ENCODE data around the gene NDUFAF8. TPM values are rescaled to one million over a fixed set of nuclear protein-coding genes. Genes with fewer than 3 reads are reported as not detected.

The NDUFAF8 gene
- total and polyA plus RNA-seq, 10 of the 15 experiments (the other 5 are each of a cell fraction or from before 2014, with no cell fraction given): 22.0 to 307 (median 106) TPM

- no peak for TF ChIP-seq ATF3 (IDR thresholded peaks at IDR 0.05; ENCODE audit: borderline replicate concordance, extremely low read depth, low read depth, low read length)
- CTCF ChIA-PET: no interaction called here
- WGBS (ENCODE audit: insufficient coverage, insufficient replicate concordance, low lambda C conversion rate, missing lambda C conversion rate): 78% methylated on average over 18 of the region's 18 CpGs
- Histone ChIP-seq H3K4me3 (no peak overlapping the region), H3K9ac (ENCODE audit: control insufficient read depth, insufficient read depth, low read length) (no peak overlapping the region), H3K36me3 (ENCODE audit: control insufficient read depth in 2 of 2, insufficient read depth in 2 of 2, low read length in 1 of 2) (peaks cover 8 to 13% of the 10 kb centered on the region in 2 experiments), H3K27me3 (replicated peaks in 1 of 2; ENCODE audit: control insufficient read depth in 2 of 2, insufficient read depth in 2 of 2, low read length in 1 of 2) (no peaks in the 10 kb centered on the region), H3K4me1 (ENCODE audit: control insufficient read depth, insufficient read depth, low read length) (no peaks in the 10 kb centered on the region), H3K9me3 (replicated peaks; ENCODE audit: control insufficient read depth, insufficient read depth, low read length) (no peaks in the 10 kb centered on the region), H3K4me2 (ENCODE audit: control insufficient read depth, insufficient read depth) (no peak overlapping the region), H2AFZ (ENCODE audit: control insufficient read depth, low read depth, low read length) (no peak overlapping the region), H4K20me1 (ENCODE audit: control insufficient read depth, insufficient read depth) (no peaks in the 10 kb centered on the region), H3K79me2 (ENCODE audit: control insufficient read depth, insufficient read depth, low read length) (no peaks in the 10 kb centered on the region), H3K27ac (ENCODE audit: control insufficient read depth, insufficient read depth) (no peak overlapping the region)
- no TSS peak for BruUV-seq (replicated peaks)
- ATAC-seq: no peak
- POLR2A ChIA-PET: no interaction called here
- no peak for FAIRE-seq
- SMC1A ChIA-PET (ENCODE audit: uncharacterized antibody, unreplicated experiment): no interaction called here
- in situ Hi-C loops (cut with MboI) (no loop called here), intact Hi-C loops (cut with micrococcal nuclease; ENCODE audit: unreplicated experiment) (no loop called here)
- DNase-seq (ENCODE audit: low read depth, low spot score): no peak
- RAD21 ChIA-PET (ENCODE audit: unreplicated experiment): no interaction called here
These were observed 31.2 kb downstream of the NDUFAF8 start for GRCh38 chr17:81270279-81270678.

GRCh38 chr17:81271226-81271625 is 32.1 kb downstream of the NDUFAF8 start:
- SMC1A ChIA-PET (ENCODE audit: uncharacterized antibody, unreplicated experiment): no interaction called here
- CTCF ChIA-PET: interaction anchor here (0.8 kb wide), 1 partner anchor 24 kb away, joined by 3 read pairs; the partner anchor contains the start of gene SLC38A10
- H3K4me3 ChIP-seq: no peak overlapping the region
- POLR2A ChIA-PET: no interaction called here
- H3K36me3 ChIP-seq (ENCODE audit: control insufficient read depth in 2 of 2, insufficient read depth in 2 of 2, low read length in 1 of 2): peaks cover 11 to 17% of the 10 kb centered on the region in 2 experiments
- H3K27me3 ChIP-seq (replicated peaks in 1 of 2; ENCODE audit: control insufficient read depth in 2 of 2, insufficient read depth in 2 of 2, low read length in 1 of 2): no peaks in the 10 kb centered on the region
- H3K27ac ChIP-seq (ENCODE audit: control insufficient read depth, insufficient read depth): no peak overlapping the region
- FAIRE-seq (no peak), DNase-seq (ENCODE audit: low read depth, low spot score) (no peak), ATAC-seq (no peak)
- WGBS (ENCODE audit: insufficient coverage, insufficient replicate concordance, low lambda C conversion rate, missing lambda C conversion rate): 89% methylated on average over 12 of the region's 12 CpGs
- H3K9ac ChIP-seq (ENCODE audit: control insufficient read depth, insufficient read depth, low read length): no peak overlapping the region
- intact Hi-C loops (cut with micrococcal nuclease; ENCODE audit: unreplicated experiment): no loop called here
- no TSS peak for BruUV-seq (replicated peaks)
- no peaks in the 10 kb centered on the region for H3K9me3 ChIP-seq (replicated peaks; ENCODE audit: control insufficient read depth, insufficient read depth, low read length)
- H3K4me1 ChIP-seq (ENCODE audit: control insufficient read depth, insufficient read depth, low read length): no peaks in the 10 kb centered on the region
- no peaks in the 10 kb centered on the region for H4K20me1 ChIP-seq (ENCODE audit: control insufficient read depth, insufficient read depth)
- H2AFZ ChIP-seq (ENCODE audit: control insufficient read depth, low read depth, low read length): no peak overlapping the region
- H3K4me2 ChIP-seq (ENCODE audit: control insufficient read depth, insufficient read depth): no peak overlapping the region
- RAD21 ChIA-PET (ENCODE audit: unreplicated experiment): interaction anchor here (0.9 kb wide), 1 partner anchor 14 kb away, joined by 5 read pairs; no protein-coding TSS in a partner anchor
- no peaks in the 10 kb centered on the region for H3K79me2 ChIP-seq (ENCODE audit: control insufficient read depth, insufficient read depth, low read length)
- in situ Hi-C loops (cut with MboI): no loop called here
- TF ChIP-seq POLR2A (IDR thresholded peaks at IDR 0.05; ENCODE audit: low read depth, low read length) (no peak), RBBP5 (conservative IDR thresholded peaks at IDR 0.05) (no peak), ZNF207 (IDR thresholded peaks at IDR 0.05; ENCODE audit: borderline replicate concordance) (no peak), NFIC (IDR thresholded peaks at IDR 0.05; ENCODE audit: low read depth, low read length) (no peak), RCOR1 (conservative IDR thresholded peaks at IDR 0.05; ENCODE audit: low read depth, low read length) (no peak), KDM1A (IDR thresholded peaks at IDR 0.05; ENCODE audit: borderline replicate concordance) (no peak), EGR1 (IDR thresholded peaks at IDR 0.05; ENCODE audit: borderline replicate concordance in 1 of 2, low read depth in 2 of 2, low read length in 2 of 2) (no peak), TAF1 (IDR thresholded peaks at IDR 0.05; ENCODE audit: borderline replicate concordance, low read depth, low read length) (no peak), ZBED1 (IDR thresholded peaks at IDR 0.05; ENCODE audit: borderline replicate concordance) (no peak), EZH2 (IDR thresholded peaks at IDR 0.05; ENCODE audit: borderline replicate concordance, control insufficient read depth, low read depth, low read length) (no peak), SIX5 (IDR thresholded peaks at IDR 0.05; ENCODE audit: low read depth, low read length, severe bottlenecking) (no peak), WRNIP1 (IDR thresholded peaks at IDR 0.05; ENCODE audit: borderline replicate concordance, low read depth, low read length) (no peak), JUND (IDR thresholded peaks at IDR 0.05; ENCODE audit: low read depth, low read length) (no peak), CEBPZ (IDR thresholded peaks at IDR 0.05; ENCODE audit: low read depth, low read length) (no peak), ZNF217 (IDR thresholded peaks at IDR 0.05) (no peak), CREM (IDR thresholded peaks at IDR 0.05; ENCODE audit: low read depth) (no peak)

Data from GM12878 (cell line).